Central memory CD8-positive, alpha-beta T cell (primary cell): ENCODE results near the gene XBP1.
A peak's percentile ranks its signal among the peaks of the same experiment; 100 is the strongest.
"Not testable (repeated sequence)": the region's sequence is repeated elsewhere in the genome, so short reads cannot be mapped to it uniquely, and the experiment has no call there.

ENCODE experiments used
- ATAC-seq: fragments of 150-1000 bp; cut with Tn5 transposase; replicated peaks from 2 replicates; pipeline ENCODE4 v1.10.0; 2022; ENCODE audit warnings: mild to moderate bottlenecking, moderate FRiP score, moderate number of reproducible peaks; ENCODE audit not compliant: poor library complexity, severe bottlenecking; ENCODE audit errors: extremely low read depth
- DNase-seq, 2 donors: peaks; one replicate each; pipeline ENCODE4 v3.0.0; 2021; ENCODE audit warnings: low spot score in 2 of 2
- H3K27ac Mint-ChIP-seq: one replicate; pipeline ENCODE4 v1.8.0; 2022; ENCODE audit warnings: low read depth, mild to moderate bottlenecking, moderate library complexity, mixed read lengths
- H3K27me3 Mint-ChIP-seq: one replicate; pipeline ENCODE4 v1.8.0; 2022; ENCODE audit warnings: mixed read lengths
- H3K36me3 Mint-ChIP-seq: one replicate; pipeline ENCODE4 v1.8.0; 2022; ENCODE audit warnings: mild to moderate bottlenecking, moderate library complexity, mixed read lengths; ENCODE audit not compliant: insufficient read depth
- H3K4me1 Mint-ChIP-seq: one replicate; pipeline ENCODE4 v1.8.0; 2022; ENCODE audit warnings: mixed read lengths
- H3K4me3 Mint-ChIP-seq: one replicate; pipeline ENCODE4 v1.8.0; 2022; ENCODE audit warnings: mild to moderate bottlenecking, moderate library complexity, mixed read lengths
- H3K9me3 Mint-ChIP-seq: one replicate; pipeline ENCODE4 v1.8.0; 2022; ENCODE audit warnings: mixed read lengths

Gene XBP1

GRCh38 chr22:28772633-28773460 is 27.5 kb downstream of the XBP1 start, which contains the start of gene CCDC117:
TSS of gene CCDC117 (plus strand) at chr22:28772695. CDS start at chr22:28772850, 155 bp downstream.
- ATAC-seq = peak; percentile 96
- Mint-ChIP-seq H3K27ac (peak within 1 kb of the TSS; percentile 68), H3K36me3 (peaks cover 42% of the 10 kb centered on the region), H3K9me3 (no peaks in the 10 kb centered on the region), H3K27me3 (no peaks in the 10 kb centered on the region), H3K4me3 (peak within 1 kb of the TSS; percentile 89), H3K4me1 (peaks cover 26% of the 10 kb centered on the region)
- DNase-seq = peak; percentile 83

- DNase-seq = no peak
- no peak overlapping the region for H3K27ac Mint-ChIP-seq
- H3K4me1 Mint-ChIP-seq = peaks cover 25% of the 10 kb centered on the region
- H3K36me3 Mint-ChIP-seq = peaks cover 32% of the 10 kb centered on the region
- no peaks in the 10 kb centered on the region for H3K9me3 Mint-ChIP-seq
- no peak overlapping the region for H3K4me3 Mint-ChIP-seq
- H3K27me3 Mint-ChIP-seq = no peaks in the 10 kb centered on the region
- no peak for ATAC-seq
These were observed 29.1 kb downstream of the XBP1 start for GRCh38 chr22:28771195-28771791.

GRCh38 chr22:28769394-28770085 is 30.8 kb downstream of the XBP1 start:
- H3K27ac Mint-ChIP-seq = no peak overlapping the region
- DNase-seq = no peak
- H3K4me3 Mint-ChIP-seq = no peak overlapping the region
- no peaks in the 10 kb centered on the region for H3K27me3 Mint-ChIP-seq
- peaks cover 22% of the 10 kb centered on the region for H3K36me3 Mint-ChIP-seq
- no peaks in the 10 kb centered on the region for H3K9me3 Mint-ChIP-seq
- ATAC-seq = no peak
- H3K4me1 Mint-ChIP-seq = peaks cover 11% of the 10 kb centered on the region

- H3K4me1 Mint-ChIP-seq = peaks cover 8% of the 10 kb centered on the region
- no peak overlapping the region for H3K4me3 Mint-ChIP-seq
- H3K27me3 Mint-ChIP-seq = no peaks in the 10 kb centered on the region
- H3K36me3 Mint-ChIP-seq = peaks cover 18% of the 10 kb centered on the region
- ATAC-seq (no peak), DNase-seq (no peak)
- no peak overlapping the region for H3K27ac Mint-ChIP-seq
- no peaks in the 10 kb centered on the region for H3K9me3 Mint-ChIP-seq
These were observed 31.5 kb downstream of the XBP1 start for GRCh38 chr22:28768701-28769393.

GRCh38 chr22:28766628-28767027 is 33.7 kb downstream of the XBP1 start:
- Mint-ChIP-seq H3K36me3 (peaks cover 8% of the 10 kb centered on the region), H3K4me3 (no peak overlapping the region), H3K4me1 (no peaks in the 10 kb centered on the region), H3K27ac (no peak overlapping the region), H3K27me3 (no peaks in the 10 kb centered on the region), H3K9me3 (no peaks in the 10 kb centered on the region)
- ATAC-seq = no peak
- DNase-seq = no peak

GRCh38 chr22:28762000-28762399 is 38.4 kb downstream of the XBP1 start:
- ATAC-seq, H3K4me3 Mint-ChIP-seq, H3K4me1 Mint-ChIP-seq: not testable (repeated sequence)

GRCh38 chr22:28761449-28761755 is 39.0 kb downstream of the XBP1 start:
- Mint-ChIP-seq H3K27ac (no peak overlapping the region), H3K27me3 (no peaks in the 10 kb centered on the region), H3K36me3 (peaks cover 3% of the 10 kb centered on the region), H3K4me3 (no peak overlapping the region), H3K9me3 (no peaks in the 10 kb centered on the region), H3K4me1 (no peaks in the 10 kb centered on the region)
- ATAC-seq (no peak), DNase-seq (no peak)

More at GRCh38 chr22:28762000-28762399, 38.4 kb downstream of the XBP1 start:
- DNase-seq, H3K27me3 Mint-ChIP-seq, H3K27ac Mint-ChIP-seq, H3K36me3 Mint-ChIP-seq, H3K9me3 Mint-ChIP-seq: not testable (repeated sequence)

- H3K9me3 Mint-ChIP-seq = no peaks in the 10 kb centered on the region
- no peak for DNase-seq
- H3K27ac Mint-ChIP-seq = no peak overlapping the region
These were observed 40.4 kb downstream of the XBP1 start for GRCh38 chr22:28759861-28760560.

GRCh38 chr22:28754512-28754911 is 45.9 kb downstream of the XBP1 start:
- H3K4me1 Mint-ChIP-seq, H3K27ac Mint-ChIP-seq, ATAC-seq, H3K4me3 Mint-ChIP-seq, H3K9me3 Mint-ChIP-seq, H3K36me3 Mint-ChIP-seq, H3K27me3 Mint-ChIP-seq, DNase-seq: not testable (repeated sequence)

More at GRCh38 chr22:28759861-28760560, 40.4 kb downstream of the XBP1 start:
- Mint-ChIP-seq H3K4me1 (no peaks in the 10 kb centered on the region), H3K27me3 (no peaks in the 10 kb centered on the region), H3K4me3 (no peak overlapping the region), H3K36me3 (peaks cover 3% of the 10 kb centered on the region)
- no peak for ATAC-seq

- DNase-seq (no peak), ATAC-seq (no peak)
- H3K36me3 Mint-ChIP-seq = peaks cover 25% of the 10 kb centered on the region
These were observed 49.9 kb downstream of the XBP1 start for GRCh38 chr22:28750471-28750881.

More at GRCh38 chr22:28750471-28750881, 49.9 kb downstream of the XBP1 start:
- no peaks in the 10 kb centered on the region for H3K9me3 Mint-ChIP-seq
- no peaks in the 10 kb centered on the region for H3K27me3 Mint-ChIP-seq
- H3K4me1 Mint-ChIP-seq = peaks cover 15% of the 10 kb centered on the region
- no peak overlapping the region for H3K27ac Mint-ChIP-seq
- no peak overlapping the region for H3K4me3 Mint-ChIP-seq
